Gastrocnemius medialis (tissue), 4 donors: ENCODE data around the gene ARHGAP33.

ENCODE experiments used
- CTCF ChIP-seq, 5 experiments: fragments of 450-650 bp in 3 of 5; fragments of 200-600 bp in 2 of 5; sonication (generic) in 2 of 5; IDR thresholded peaks in 4 of 5; conservative IDR thresholded peaks in 1 of 5; 1 replicate in 4 of 5; 2 replicates in 1 of 5; pipeline ENCODE4 v1.5.1; 2016 to 2019; ENCODE audit warnings: antibody characterized with exemption in 5 of 5, mild to moderate bottlenecking in 3 of 5, moderate library complexity in 3 of 5
- POLR2A ChIP-seq, 2 donors: fragments of 450-650 bp; IDR thresholded peaks; one replicate each; pipeline ENCODE4 v1.6.1; 2017; ENCODE audit warnings: antibody characterized with exemption in 2 of 2, mild to moderate bottlenecking in 2 of 2, moderate library complexity in 2 of 2

GRCh38 chr19:35760711-35761349, 14.5 kb upstream of the ARHGAP33 start:
- TF ChIP-seq CTCF (IDR thresholded peaks at IDR 0.05 in 4 of 5, conservative IDR thresholded peaks at IDR 0.05 in 1 of 5) = no peak
- TF ChIP-seq POLR2A (IDR thresholded peaks at IDR 0.05) = no peak
